A673 (cell line): ENCODE measurements around the gene CALN1.

Experiments
- CTCF ChIP-seq: fragments of 300-800, 200-600 bp; sonication (generic); conservative IDR thresholded peaks from 2 replicates; pipeline ENCODE4 v1.5.1; 2017; ENCODE audit warnings: low read depth, mild to moderate bottlenecking, antibody characterized with exemption, low read length, moderate library complexity, mixed read lengths
- EZH2 ChIP-seq: fragments of 200-600 bp; sonication (generic); IDR thresholded peaks from 2 replicates; pipeline ENCODE4 v1.6.1; 2017; ENCODE audit warnings: borderline replicate concordance, low read depth, mild to moderate bottlenecking, mixed read lengths, antibody characterized with exemption, low read length; ENCODE audit not compliant: poor library complexity, severe bottlenecking

- TF ChIP-seq CTCF: no peak
- TF ChIP-seq EZH2: no peak
These were observed 130.8 kb downstream of the CALN1 start for GRCh38 chr7:72281308-72281707.
